ENCODE results near the gene C8G.

C8G gene

GRCh38 chr9:136941231-136942111 is 3.6 kb upstream of the C8G start:
- TF ChIP-seq GATA3 (IDR thresholded peaks at IDR 0.05; ENCODE audit: low read depth, low read length) (no peak), GATA2 (IDR thresholded peaks at IDR 0.05; ENCODE audit: low read depth, low read length) (no peak)

- TF ChIP-seq GATA2 (IDR thresholded peaks at IDR 0.05; ENCODE audit: low read depth, low read length) = no peak
- TF ChIP-seq GATA3 (IDR thresholded peaks at IDR 0.05; ENCODE audit: low read depth, low read length) = no peak
Observed at GRCh38 chr9:136942112-136942880, 2.7 kb upstream of the C8G start.

- TF ChIP-seq GATA3 (IDR thresholded peaks at IDR 0.05; ENCODE audit: low read depth, low read length) (no peak), GATA2 (IDR thresholded peaks at IDR 0.05; ENCODE audit: low read depth, low read length) (no peak)
Observed at GRCh38 chr9:136942881-136943230, 2.2 kb upstream of the C8G start.

GRCh38 chr9:136943291-136944211 is 1.5 kb upstream of the C8G start:
- no peak for TF ChIP-seq GATA2 (IDR thresholded peaks at IDR 0.05; ENCODE audit: low read depth, low read length)
- no peak for TF ChIP-seq GATA3 (IDR thresholded peaks at IDR 0.05; ENCODE audit: low read depth, low read length)

GRCh38 chr9:136944212-136944518 is 878 bp upstream of the C8G start:
- TF ChIP-seq GATA3 (IDR thresholded peaks at IDR 0.05; ENCODE audit: low read depth, low read length) = no peak

GRCh38 chr9:136945333-136946227 is 537 bp downstream of the C8G start:
- TF ChIP-seq GATA3 (IDR thresholded peaks at IDR 0.05; ENCODE audit: low read depth, low read length) (no peak), GATA2 (IDR thresholded peaks at IDR 0.05; ENCODE audit: low read depth, low read length) (no peak)

- no peak for TF ChIP-seq GATA3 (IDR thresholded peaks at IDR 0.05; ENCODE audit: low read depth, low read length)
Observed at GRCh38 chr9:136946228-136947027, 1.4 kb downstream of the C8G start.

GRCh38 chr9:136947028-136947891 is 2.2 kb downstream of the C8G start:
- TF ChIP-seq GATA2 (IDR thresholded peaks at IDR 0.05; ENCODE audit: low read depth, low read length) (no peak), GATA3 (IDR thresholded peaks at IDR 0.05; ENCODE audit: low read depth, low read length) (no peak)

- TF ChIP-seq GATA2 (IDR thresholded peaks at IDR 0.05; ENCODE audit: low read depth, low read length) = no peak
- TF ChIP-seq GATA3 (IDR thresholded peaks at IDR 0.05; ENCODE audit: low read depth, low read length) = no peak
Observed at GRCh38 chr9:136947955-136948510, 3.0 kb downstream of the C8G start.

GRCh38 chr9:136949239-136949816 is 4.3 kb downstream of the C8G start:
- no peak for TF ChIP-seq GATA3 (IDR thresholded peaks at IDR 0.05; ENCODE audit: low read depth, low read length)
- TF ChIP-seq GATA2 (IDR thresholded peaks at IDR 0.05; ENCODE audit: low read depth, low read length) = no peak

All from SH-SY5Y (cell line).